T-cell (primary cell): ENCODE results near the gene ABCF2. TPM values are rescaled to one million over a fixed set of nuclear protein-coding genes. Genes with fewer than 3 reads are reported as not detected.

Experiments
- ATAC-seq, 4 experiments: fragments of 200-7000 bp in 3 of 4; fragments of 150-1000 bp in 1 of 4; cut with Tn5 transposase; replicated peaks in 1 of 4; 1 replicate in 3 of 4; 2 replicates in 1 of 4; pipeline ENCODE4 v1.10.0; 2021; ENCODE audit warnings: moderate library complexity in 3 of 4, mild to moderate bottlenecking in 2 of 4, moderate number of reproducible peaks in 1 of 4
- CTCF ChIA-PET, 2 donors: fragments of 300-600 bp; sonication (Branson Sonifier 250); formaldehyde crosslinking; loops; one replicate each; lab custom pipeline; 2022; ENCODE audit warnings: antibody characterized with exemption in 2 of 2; lab: Charles Lee
- POLR2A ChIA-PET, 2 donors: fragments of 300-600 bp; sonication (Branson Sonifier 250); formaldehyde crosslinking; loops; one replicate each; lab custom pipeline; 2022; ENCODE audit warnings: antibody characterized with exemption in 2 of 2; lab: Charles Lee
- DNase-seq, 35 experiments: peaks; one replicate each; pipeline versions ENCODE4 v3.0.0 to v3.0.0-alpha.2; 2013 to 2023
- H3K27ac ChIP-seq: one replicate; pipeline ENCODE4 v1.5.1; 2013; ENCODE audit warnings: low read length
- H3K27me3 ChIP-seq, 2 experiments: replicated peaks in 1 of 2; 1 replicate in 1 of 2; 2 replicates in 1 of 2; pipeline versions ENCODE4 v1.6.1 to v1.7.0; 2013; ENCODE audit warnings: low read length in 1 of 2, mixed read lengths in 1 of 2; ENCODE audit not compliant: control insufficient read depth in 2 of 2, insufficient read depth in 2 of 2; ENCODE audit errors: extremely low read depth in 1 of 2
- H3K36me3 ChIP-seq, 2 donors: 1 replicate in 1 of 2; 2 replicates in 1 of 2; pipeline versions ENCODE4 v1.6.1 to v1.7.0; 2013; ENCODE audit warnings: low read length in 1 of 2; ENCODE audit not compliant: control insufficient read depth in 2 of 2, insufficient read depth in 1 of 2; ENCODE audit errors: extremely low read depth in 1 of 2
- H3K4me1 ChIP-seq, 2 experiments: 1 replicate in 1 of 2; 2 replicates in 1 of 2; pipeline versions ENCODE4 v1.6.1 to v1.7.0; 2013; ENCODE audit warnings: low read length in 2 of 2, mixed read lengths in 1 of 2; ENCODE audit not compliant: insufficient read depth in 2 of 2, control insufficient read depth in 1 of 2; ENCODE audit errors: extremely low read depth in 1 of 2
- H3K4me3 ChIP-seq, 2 donors: 1 replicate in 1 of 2; 2 replicates in 1 of 2; pipeline versions ENCODE4 v1.5.1 to v1.7.0; 2013; ENCODE audit warnings: mild to moderate bottlenecking in 2 of 2, low read length in 1 of 2, moderate library complexity in 1 of 2; ENCODE audit not compliant: control insufficient read depth in 1 of 2; ENCODE audit errors: extremely low read depth in 1 of 2
- H3K9me3 ChIP-seq: 2 replicates; pipeline ENCODE4 v1.7.0; 2013
- H3K27ac Mint-ChIP-seq, 2 donors: one replicate each; pipeline ENCODE4 v1.8.0; 2020 to 2021; ENCODE audit warnings: mild to moderate bottlenecking in 2 of 2, mixed read lengths in 2 of 2
- H3K27me3 Mint-ChIP-seq, 2 donors: one replicate each; pipeline ENCODE4 v1.8.0; 2021 to 2022; ENCODE audit warnings: mixed read lengths in 2 of 2
- H3K36me3 Mint-ChIP-seq: one replicate; pipeline ENCODE4 v1.8.0; 2021; ENCODE audit warnings: mixed read lengths
- H3K4me1 Mint-ChIP-seq, 3 donors: one replicate each; pipeline ENCODE4 v1.8.0; 2020 to 2022; ENCODE audit warnings: mixed read lengths in 3 of 3, mild to moderate bottlenecking in 1 of 3
- H3K4me3 Mint-ChIP-seq, 3 donors: one replicate each; pipeline ENCODE4 v1.8.0; 2020 to 2022; ENCODE audit warnings: mild to moderate bottlenecking in 3 of 3, mixed read lengths in 3 of 3, moderate library complexity in 3 of 3
- H3K9me3 Mint-ChIP-seq, 3 donors: one replicate each; pipeline ENCODE4 v1.8.0; 2020 to 2022; ENCODE audit warnings: mixed read lengths in 3 of 3
- WGBS: methylation state at CpG from one replicate; pipeline ENCODE4 v1.1.5; 2013; ENCODE audit warnings: missing lambda C conversion rate; ENCODE audit not compliant: insufficient coverage; 5-methylcytosine and 5-hydroxymethylcytosine counted together
- total RNA-seq, 35 experiments: library from RNA in 6 of 35; stranded (reverse) in 6 of 35; fragments of 120-200 nt in 1 of 35; gene quantifications; one replicate each; pipeline versions ENCODE4 v1.2.1 to v1.2.4 and lab custom pipeline; 2013 to 2026

Gene ABCF2
- total RNA-seq, 5 donors from 2014 or later (not counting 1 experiment from before 2014, with no cell fraction given) = 22.9 to 39.7 (median 38.8) TPM

DNA sequence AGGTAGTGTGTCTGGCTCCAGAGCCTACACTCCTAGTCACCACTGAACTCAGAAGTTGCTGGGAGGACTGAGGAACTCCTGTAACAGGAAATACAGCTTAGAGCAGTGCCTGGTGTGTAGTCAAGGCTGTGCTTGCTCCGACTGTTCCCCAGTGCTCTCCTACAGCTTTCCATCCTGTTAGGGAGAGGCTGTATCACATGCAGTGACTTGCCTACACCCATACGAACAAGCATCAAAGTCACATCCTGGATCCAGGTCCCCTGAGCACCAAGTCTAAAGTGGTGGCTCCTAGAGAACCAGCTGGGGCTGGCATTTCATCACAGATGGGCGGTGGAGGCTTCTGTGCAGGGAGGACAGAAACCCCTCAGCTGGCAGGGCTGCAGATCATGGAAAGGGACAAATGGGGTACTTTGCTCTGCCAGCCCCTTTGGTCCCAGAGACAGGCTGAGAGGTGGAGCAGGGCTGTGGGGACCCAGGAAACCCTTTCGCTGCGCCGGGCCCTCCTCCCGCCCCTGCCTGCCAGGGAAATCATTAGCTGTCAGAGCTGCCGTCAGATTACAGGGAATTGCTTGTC is 47.6 kb downstream of the ABCF2 start:
- H3K36me3 ChIP-seq = no peaks in the 10 kb centered on the region
- Mint-ChIP-seq H3K27ac (no peak overlapping the region), H3K4me3 (no peak overlapping the region), H3K9me3 (no peaks in the 10 kb centered on the region), H3K4me1 (peaks cover 0 to 3% (median 0%) of the 10 kb centered on the region in 3 donors), H3K27me3 (peaks cover 18 to 24% of the 10 kb centered on the region in 2 donors), H3K36me3 (no peaks in the 10 kb centered on the region)
- no peak overlapping the region for H3K4me3 ChIP-seq
- peaks cover 0 to 4% of the 10 kb centered on the region in 2 experiments for H3K4me1 ChIP-seq
- ChIA-PET POLR2A (no interaction called here), CTCF (no interaction called here)
- ATAC-seq (no peak), DNase-seq (peak in 1 of 35 experiments; percentile 3)
- H3K27ac ChIP-seq = no peak overlapping the region
- WGBS = 90% methylated on average over 6 of the region's 8 CpGs
- no peaks in the 10 kb centered on the region for H3K9me3 ChIP-seq
- H3K27me3 ChIP-seq = peaks cover 2 to 57% of the 10 kb centered on the region in 2 experiments

- no peak overlapping the region for H3K4me3 ChIP-seq
- peaks cover 0 to 4% of the 10 kb centered on the region in 2 experiments for H3K4me1 ChIP-seq
- Mint-ChIP-seq H3K4me1 (peaks cover 0 to 3% (median 0%) of the 10 kb centered on the region in 3 donors), H3K36me3 (no peaks in the 10 kb centered on the region), H3K4me3 (no peak overlapping the region), H3K27me3 (peaks cover 18 to 24% of the 10 kb centered on the region in 2 donors), H3K27ac (no peak overlapping the region), H3K9me3 (no peaks in the 10 kb centered on the region)
- ATAC-seq (no peak), DNase-seq (no peak)
- H3K36me3 ChIP-seq = no peaks in the 10 kb centered on the region
- no peak overlapping the region for H3K27ac ChIP-seq
- peaks cover 2 to 62% of the 10 kb centered on the region in 2 experiments for H3K27me3 ChIP-seq
- 87% methylated on average over 2 of the region's 2 CpGs for WGBS
- no peaks in the 10 kb centered on the region for H3K9me3 ChIP-seq
- ChIA-PET CTCF (interaction anchor here in 1 of 2 donors (0.5 kb wide), 1 partner anchor 136 kb away, joined by 3 read pairs; no protein-coding TSS in a partner anchor), POLR2A (no interaction called here)
These were observed 48.2 kb downstream of the ABCF2 start for GRCh38 chr7:151178831-151179230.

DNA sequence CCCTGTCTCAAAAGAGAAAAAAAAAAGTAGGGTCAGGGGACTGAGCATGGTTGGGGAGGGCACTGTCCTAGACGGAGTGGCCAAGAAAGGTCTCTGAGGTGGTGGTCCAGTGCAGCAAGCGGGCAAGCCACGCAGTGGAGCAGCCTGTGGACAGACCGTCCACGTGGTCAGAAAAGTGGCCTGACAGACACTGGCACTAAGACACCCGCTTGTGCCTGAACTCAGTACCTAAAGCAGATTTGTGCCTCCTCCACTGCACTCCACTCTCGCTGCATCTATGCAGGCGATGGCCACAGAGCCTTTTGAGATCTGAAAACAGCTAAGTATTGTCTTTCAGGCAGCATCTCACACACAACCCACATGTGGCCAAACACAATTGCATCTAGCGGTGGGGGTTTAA is 48.8 kb downstream of the ABCF2 start:
- WGBS = 87% methylated on average over 8 of the region's 9 CpGs
- CTCF ChIA-PET = interaction anchor here in 1 of 2 donors (0.5 to 0.7 kb wide), 3 partner anchors 31 to 136 kb away, joined by 3 to 4 read pairs (median 3); no protein-coding TSS in a partner anchor

GRCh38 chr7:151177310-151177709 is 49.7 kb downstream of the ABCF2 start:
- no peak overlapping the region for H3K4me3 Mint-ChIP-seq
- Histone ChIP-seq H3K4me3 (no peak overlapping the region), H3K36me3 (no peaks in the 10 kb centered on the region), H3K4me1 (peaks cover 0 to 11% of the 10 kb centered on the region in 2 experiments), H3K9me3 (no peaks in the 10 kb centered on the region), H3K27me3 (peaks cover 2 to 72% of the 10 kb centered on the region in 2 experiments), H3K27ac (no peak overlapping the region)
- peaks cover 6 to 9% (median 8%) of the 10 kb centered on the region in 3 donors for H3K4me1 Mint-ChIP-seq
- H3K36me3 Mint-ChIP-seq = no peaks in the 10 kb centered on the region
- CTCF ChIA-PET = interaction anchor here (0.7 kb wide), 2 partner anchors 11 to 30 kb away, joined by 3 to 4 read pairs; no protein-coding TSS in a partner anchor
- POLR2A ChIA-PET = no interaction called here
- ATAC-seq (no peak), DNase-seq (no peak)
- no peaks in the 10 kb centered on the region for H3K9me3 Mint-ChIP-seq
- peaks cover 32 to 37% of the 10 kb centered on the region in 2 donors for H3K27me3 Mint-ChIP-seq
- no peak overlapping the region for H3K27ac Mint-ChIP-seq
- WGBS = no CpG with 5 or more reads among the region's 1 CpG

More for the DNA sequence above, 48.8 kb downstream of the ABCF2 start:
- Mint-ChIP-seq H3K27me3 (peaks cover 24 to 29% of the 10 kb centered on the region in 2 donors), H3K27ac (no peak overlapping the region), H3K36me3 (no peaks in the 10 kb centered on the region), H3K4me1 (peaks cover 0 to 3% (median 0%) of the 10 kb centered on the region in 3 donors), H3K9me3 (no peaks in the 10 kb centered on the region), H3K4me3 (no peak overlapping the region)
- Histone ChIP-seq H3K27ac (no peak overlapping the region), H3K36me3 (no peaks in the 10 kb centered on the region), H3K4me1 (peaks cover 0 to 4% of the 10 kb centered on the region in 2 experiments), H3K9me3 (no peaks in the 10 kb centered on the region), H3K4me3 (no peak overlapping the region), H3K27me3 (peaks cover 2 to 65% of the 10 kb centered on the region in 2 experiments)
- ATAC-seq (no peak), DNase-seq (no peak)
- POLR2A ChIA-PET = no interaction called here

GRCh38 chr7:151176401-151176800 is 50.6 kb downstream of the ABCF2 start:
- Histone ChIP-seq H3K27me3 (peaks cover 2 to 77% of the 10 kb centered on the region in 2 experiments), H3K27ac (no peak overlapping the region), H3K36me3 (no peaks in the 10 kb centered on the region), H3K9me3 (no peaks in the 10 kb centered on the region), H3K4me3 (no peak overlapping the region), H3K4me1 (peaks cover 0 to 12% of the 10 kb centered on the region in 2 experiments)
- Mint-ChIP-seq H3K4me3 (no peak overlapping the region), H3K9me3 (no peaks in the 10 kb centered on the region), H3K4me1 (peaks cover 7 to 10% (median 9%) of the 10 kb centered on the region in 3 donors), H3K27me3 (peaks cover 34 to 41% of the 10 kb centered on the region in 2 donors), H3K27ac (no peak overlapping the region), H3K36me3 (no peaks in the 10 kb centered on the region)
- ChIA-PET POLR2A (no interaction called here), CTCF (interaction anchor here in 1 of 2 donors (0.6 kb wide), 2 partner anchors 10 to 223 kb away, joined by 3 to 4 read pairs; no protein-coding TSS in a partner anchor)
- ATAC-seq (no peak), DNase-seq (no peak)
- WGBS = 94% methylated on average over 4 of the region's 9 CpGs

DNA sequence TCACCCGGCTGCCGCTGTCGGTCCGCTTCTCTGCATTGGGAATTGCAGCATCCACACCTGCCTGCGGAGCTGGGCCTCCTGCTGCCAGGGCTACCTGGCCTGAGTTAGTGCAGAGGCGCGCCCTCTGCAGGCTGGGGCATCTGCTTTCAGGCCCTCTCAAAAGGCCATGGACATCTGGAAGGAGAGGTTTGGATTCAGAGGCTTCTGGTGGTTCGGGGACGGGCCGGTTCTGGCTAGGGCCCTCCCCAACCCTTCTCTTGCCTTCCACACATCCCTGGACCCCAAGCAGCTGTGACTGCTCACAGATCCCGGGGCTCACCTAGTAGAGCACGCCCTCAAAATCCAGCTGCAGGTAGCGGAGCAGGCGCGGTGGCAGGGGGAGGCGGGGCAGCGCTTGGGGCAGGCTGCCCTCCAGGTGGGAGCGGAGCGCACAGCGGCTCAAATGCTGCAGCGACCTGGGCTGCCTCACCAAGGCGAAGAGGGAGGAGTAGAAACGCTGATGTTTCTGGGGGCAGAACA is 51.2 kb downstream of the ABCF2 start:
- Histone ChIP-seq H3K4me3 (no peak overlapping the region), H3K27me3 (peaks cover 2 to 75% of the 10 kb centered on the region in 2 experiments), H3K36me3 (no peaks in the 10 kb centered on the region), H3K4me1 (peaks cover 0 to 12% of the 10 kb centered on the region in 2 experiments), H3K9me3 (no peaks in the 10 kb centered on the region), H3K27ac (no peak overlapping the region)
- no peak for DNase-seq
- Mint-ChIP-seq H3K9me3 (no peaks in the 10 kb centered on the region), H3K27me3 (peaks cover 34 to 47% of the 10 kb centered on the region in 2 donors), H3K27ac (no peak overlapping the region), H3K4me3 (no peak overlapping the region), H3K4me1 (peaks cover 7 to 10% (median 9%) of the 10 kb centered on the region in 3 donors), H3K36me3 (no peaks in the 10 kb centered on the region)
- POLR2A ChIA-PET = no interaction called here
- CTCF ChIA-PET = interaction anchor here in 1 of 2 donors (0.6 kb wide), 2 partner anchors 10 to 222 kb away, joined by 3 to 4 read pairs; no protein-coding TSS in a partner anchor
- ATAC-seq = no peak
- WGBS = 84% methylated on average over 20 of the region's 23 CpGs
